Activated T-cell treated with anti-CD3 and anti-CD28 coated beads, Interleukin-2, amount 50 U/mL, for 24 hours (primary cell): Measurements from ENCODE around the gene SAFB.

Experiments used
- DNase-seq: peaks from one replicate; pipeline ENCODE4 v3.0.0-alpha.2; 2020
- H3K27ac Mint-ChIP-seq: 2 replicates; pipeline ENCODE4 v1.8.0; 2020; ENCODE audit warnings: mild to moderate bottlenecking, mixed read lengths
- H3K27me3 Mint-ChIP-seq: 2 replicates; pipeline ENCODE4 v1.8.0; 2020; ENCODE audit warnings: mixed read lengths
- H3K36me3 Mint-ChIP-seq: 2 replicates; pipeline ENCODE4 v1.8.0; 2020; ENCODE audit warnings: low read depth, mixed read lengths
- H3K4me1 Mint-ChIP-seq: 2 replicates; pipeline ENCODE4 v1.8.0; 2020; ENCODE audit warnings: low read depth, mixed read lengths
- H3K4me3 Mint-ChIP-seq: 2 replicates; pipeline ENCODE4 v1.8.0; 2020; ENCODE audit warnings: mild to moderate bottlenecking, moderate library complexity, mixed read lengths
- H3K9me3 Mint-ChIP-seq: 2 replicates; pipeline ENCODE4 v1.8.0; 2020; ENCODE audit warnings: mixed read lengths

Gene SAFB

GRCh38 chr19:5652261-5652660, 29.4 kb downstream of the SAFB start:
- Mint-ChIP-seq H3K27me3 (no peaks in the 10 kb centered on the region), H3K36me3 (peaks cover 90% of the 10 kb centered on the region), H3K4me3 (no peak overlapping the region), H3K27ac (peak overlapping the region; percentile 37), H3K9me3 (no peaks in the 10 kb centered on the region), H3K4me1 (no peaks in the 10 kb centered on the region)
- no peak for DNase-seq

GRCh38 chr19:5654931-5655330, 32.0 kb downstream of the SAFB start:
- no peak overlapping the region for H3K27ac Mint-ChIP-seq
- H3K9me3 Mint-ChIP-seq: no peaks in the 10 kb centered on the region
- H3K36me3 Mint-ChIP-seq: peaks cover 96% of the 10 kb centered on the region

GRCh38 chr19:5655412-5655811, 32.5 kb downstream of the SAFB start:
- peaks cover 96% of the 10 kb centered on the region for H3K36me3 Mint-ChIP-seq
- H3K27ac Mint-ChIP-seq: no peak overlapping the region
- H3K27me3 Mint-ChIP-seq: no peaks in the 10 kb centered on the region
- no peaks in the 10 kb centered on the region for H3K9me3 Mint-ChIP-seq
- no peaks in the 10 kb centered on the region for H3K4me1 Mint-ChIP-seq
- no peak for DNase-seq
- H3K4me3 Mint-ChIP-seq: no peak overlapping the region

More at GRCh38 chr19:5654931-5655330, 32.0 kb downstream of the SAFB start:
- H3K27me3 Mint-ChIP-seq: no peaks in the 10 kb centered on the region
- no peak for DNase-seq
- H3K4me3 Mint-ChIP-seq: no peak overlapping the region
- H3K4me1 Mint-ChIP-seq: no peaks in the 10 kb centered on the region

DNA sequence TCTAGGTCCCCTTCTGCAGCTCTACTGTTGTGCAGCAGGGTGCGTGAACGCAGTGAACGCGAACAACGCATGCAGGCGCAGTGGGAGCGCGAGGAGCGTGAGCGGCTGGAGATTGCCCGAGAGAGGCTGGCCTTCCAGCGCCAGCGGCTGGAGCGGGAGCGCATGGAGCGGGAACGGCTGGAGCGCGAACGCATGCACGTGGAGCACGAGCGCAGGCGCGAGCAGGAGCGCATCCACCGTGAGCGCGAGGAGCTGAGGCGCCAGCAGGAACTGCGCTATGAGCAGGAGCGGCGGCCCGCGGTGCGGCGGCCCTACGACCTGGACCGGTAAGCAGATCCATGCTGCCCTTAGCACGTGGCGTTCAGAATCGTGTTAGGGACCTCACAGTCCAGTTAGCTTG, 38.6 kb downstream of the SAFB start:
- H3K36me3 Mint-ChIP-seq: peaks cover 96% of the 10 kb centered on the region
- peaks cover 9% of the 10 kb centered on the region for H3K4me1 Mint-ChIP-seq
- H3K27ac Mint-ChIP-seq: peak overlapping the region; percentile 22
- no peak overlapping the region for H3K4me3 Mint-ChIP-seq
- no peak for DNase-seq
- no peaks in the 10 kb centered on the region for H3K9me3 Mint-ChIP-seq
- no peaks in the 10 kb centered on the region for H3K27me3 Mint-ChIP-seq

DNA sequence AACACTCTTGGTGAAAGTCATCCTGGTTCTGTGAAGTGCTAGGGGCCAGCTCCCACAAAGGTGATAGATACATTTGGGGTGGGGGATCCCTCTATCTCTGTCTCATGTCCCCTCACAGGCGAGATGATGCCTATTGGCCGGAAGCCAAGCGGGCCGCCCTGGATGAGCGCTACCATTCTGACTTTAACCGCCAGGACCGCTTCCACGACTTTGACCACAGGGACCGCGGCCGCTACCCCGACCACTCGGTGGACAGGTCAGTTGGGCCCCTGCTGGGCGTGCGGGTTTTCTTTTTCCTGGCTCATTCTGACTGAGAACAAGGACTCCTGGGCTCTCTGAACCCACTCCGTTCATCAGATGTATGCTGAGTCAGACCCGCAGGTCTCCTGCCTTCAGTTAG, 41.0 kb downstream of the SAFB start:
- H3K9me3 Mint-ChIP-seq: no peaks in the 10 kb centered on the region
- no peak overlapping the region for H3K4me3 Mint-ChIP-seq
- peaks cover 9% of the 10 kb centered on the region for H3K4me1 Mint-ChIP-seq
- peaks cover 96% of the 10 kb centered on the region for H3K36me3 Mint-ChIP-seq
- no peaks in the 10 kb centered on the region for H3K27me3 Mint-ChIP-seq
- DNase-seq: no peak
- H3K27ac Mint-ChIP-seq: peak overlapping the region; percentile 76

GRCh38 chr19:5664515-5664914, 41.6 kb downstream of the SAFB start:
- H3K27me3 Mint-ChIP-seq: no peaks in the 10 kb centered on the region
- peaks cover 96% of the 10 kb centered on the region for H3K36me3 Mint-ChIP-seq
- peaks cover 9% of the 10 kb centered on the region for H3K4me1 Mint-ChIP-seq
- DNase-seq: no peak
- no peak overlapping the region for H3K4me3 Mint-ChIP-seq
- peak overlapping the region; percentile 76 for H3K27ac Mint-ChIP-seq
- H3K9me3 Mint-ChIP-seq: no peaks in the 10 kb centered on the region

DNA sequence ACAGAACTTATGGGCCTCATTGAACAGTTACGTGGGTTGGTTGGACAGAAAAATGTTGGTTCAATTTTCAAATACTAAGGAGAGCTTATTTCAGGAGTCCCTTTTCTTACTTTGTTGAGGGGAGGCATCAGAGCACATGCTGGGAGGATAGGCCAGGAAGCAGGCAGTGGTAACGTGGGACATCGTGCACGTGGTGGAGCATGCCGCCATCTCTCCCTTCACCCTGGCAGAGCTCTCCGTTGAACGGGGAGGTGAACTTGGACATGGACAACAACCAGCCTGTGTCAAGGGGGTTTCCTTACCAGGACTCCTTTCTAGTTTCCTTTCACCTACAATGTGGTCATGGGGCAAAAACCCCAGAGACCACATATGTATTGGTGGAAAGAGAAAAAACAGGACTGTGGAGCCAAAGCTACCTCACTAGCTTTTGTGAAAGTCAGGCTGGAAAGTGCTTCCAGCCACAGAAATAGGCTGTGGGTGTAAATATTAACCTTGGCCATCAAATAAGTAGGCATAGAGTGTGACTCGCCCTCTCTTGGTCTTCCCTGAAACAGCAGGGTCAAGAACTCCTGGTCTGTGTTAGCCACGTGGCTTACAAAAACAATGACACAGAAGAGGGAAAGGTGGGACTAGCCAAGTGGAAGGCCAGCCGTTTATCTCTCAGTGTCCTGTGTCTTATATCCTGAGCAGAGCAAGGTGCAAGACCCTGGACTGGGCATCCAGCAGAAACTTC, 43.1 kb downstream of the SAFB start:
- no peaks in the 10 kb centered on the region for H3K9me3 Mint-ChIP-seq
- H3K36me3 Mint-ChIP-seq: peaks cover 94% of the 10 kb centered on the region
- H3K4me3 Mint-ChIP-seq: no peak overlapping the region
- no peaks in the 10 kb centered on the region for H3K27me3 Mint-ChIP-seq
- H3K4me1 Mint-ChIP-seq: peaks cover 9% of the 10 kb centered on the region
- H3K27ac Mint-ChIP-seq: peak overlapping the region; percentile 76
- DNase-seq: no peak

- Mint-ChIP-seq H3K4me1 (peaks cover 9% of the 10 kb centered on the region), H3K9me3 (no peaks in the 10 kb centered on the region), H3K4me3 (no peak overlapping the region), H3K27me3 (no peaks in the 10 kb centered on the region), H3K27ac (peak overlapping the region; percentile 6), H3K36me3 (peaks cover 95% of the 10 kb centered on the region)
- no peak for DNase-seq
Observed at GRCh38 chr19:5666921-5667610, 44.2 kb downstream of the SAFB start.

DNA sequence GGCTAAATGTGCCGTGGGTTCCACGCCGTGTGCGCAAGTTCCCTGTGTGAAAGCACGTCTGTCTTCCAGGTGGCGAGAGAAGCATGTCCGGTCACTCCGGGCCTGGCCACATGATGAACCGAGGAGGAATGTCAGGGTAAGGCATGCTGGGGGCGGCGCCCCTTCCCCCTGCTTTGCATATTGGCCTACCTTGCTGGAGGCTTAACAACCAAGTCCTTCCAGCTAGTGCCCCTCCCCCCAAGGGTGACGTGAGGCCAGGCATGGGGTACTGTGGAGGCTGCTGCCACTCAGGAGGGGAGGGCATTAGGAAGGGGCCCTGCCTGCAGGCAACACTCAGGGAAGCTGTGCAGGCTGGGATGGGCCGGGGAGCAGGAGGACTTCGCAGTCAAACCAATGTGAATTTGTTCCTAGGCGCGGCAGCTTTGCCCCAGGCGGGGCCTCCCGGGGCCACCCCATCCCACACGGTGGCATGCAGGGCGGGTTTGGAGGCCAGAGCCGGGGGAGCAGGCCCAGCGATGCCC, 44.9 kb downstream of the SAFB start:
- Mint-ChIP-seq H3K27ac (peak overlapping the region; percentile 38), H3K36me3 (peaks cover 96% of the 10 kb centered on the region), H3K4me3 (no peak overlapping the region), H3K4me1 (peaks cover 9% of the 10 kb centered on the region), H3K9me3 (no peaks in the 10 kb centered on the region), H3K27me3 (no peaks in the 10 kb centered on the region)
- no peak for DNase-seq

- Mint-ChIP-seq H3K9me3 (no peaks in the 10 kb centered on the region), H3K4me3 (no peak overlapping the region), H3K4me1 (peaks cover 9% of the 10 kb centered on the region), H3K36me3 (peaks cover 90% of the 10 kb centered on the region), H3K27me3 (no peaks in the 10 kb centered on the region), H3K27ac (no peak overlapping the region)
- no peak for DNase-seq
Observed at GRCh38 chr19:5669212-5669611, 46.3 kb downstream of the SAFB start.

- H3K4me1 Mint-ChIP-seq: no peaks in the 10 kb centered on the region
- no peaks in the 10 kb centered on the region for H3K9me3 Mint-ChIP-seq
- no peaks in the 10 kb centered on the region for H3K27me3 Mint-ChIP-seq
- DNase-seq: no peak
- no peak overlapping the region for H3K4me3 Mint-ChIP-seq
- H3K27ac Mint-ChIP-seq: peak overlapping the region; percentile 44
- peaks cover 76% of the 10 kb centered on the region for H3K36me3 Mint-ChIP-seq
Observed at GRCh38 chr19:5671600-5671999, 48.7 kb downstream of the SAFB start.

- no peak overlapping the region for H3K4me3 Mint-ChIP-seq
Observed at GRCh38 chr19:5672708-5673459, 50.0 kb downstream of the SAFB start.

DNA sequence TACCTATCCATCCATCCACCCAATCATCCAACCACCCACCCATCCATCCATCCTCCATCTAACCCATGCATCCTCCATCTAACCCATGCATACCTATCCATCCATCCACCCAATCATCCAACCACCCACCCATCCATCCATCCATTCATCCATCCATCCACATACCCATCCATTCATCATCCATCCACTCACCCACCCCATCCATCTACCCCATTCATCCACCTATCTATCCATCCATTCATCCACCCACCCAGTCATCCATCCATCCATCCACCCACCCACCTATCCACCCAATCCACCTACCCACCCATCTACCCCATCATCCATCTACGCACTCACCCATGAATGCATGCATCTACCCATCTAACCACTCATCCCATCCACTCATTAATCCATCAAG, 50.9 kb downstream of the SAFB start:
- Mint-ChIP-seq H3K4me3 (no peak overlapping the region), H3K9me3 (no peaks in the 10 kb centered on the region), H3K4me1 (no peaks in the 10 kb centered on the region), H3K27me3 (no peaks in the 10 kb centered on the region), H3K27ac (no peak overlapping the region), H3K36me3 (peaks cover 73% of the 10 kb centered on the region)
- DNase-seq: no peak

More at GRCh38 chr19:5672708-5673459, 50.0 kb downstream of the SAFB start:
- DNase-seq: no peak
- Mint-ChIP-seq H3K9me3 (no peaks in the 10 kb centered on the region), H3K27me3 (no peaks in the 10 kb centered on the region), H3K36me3 (peaks cover 73% of the 10 kb centered on the region), H3K27ac (peak overlapping the region; percentile 10), H3K4me1 (no peaks in the 10 kb centered on the region)

DNA sequence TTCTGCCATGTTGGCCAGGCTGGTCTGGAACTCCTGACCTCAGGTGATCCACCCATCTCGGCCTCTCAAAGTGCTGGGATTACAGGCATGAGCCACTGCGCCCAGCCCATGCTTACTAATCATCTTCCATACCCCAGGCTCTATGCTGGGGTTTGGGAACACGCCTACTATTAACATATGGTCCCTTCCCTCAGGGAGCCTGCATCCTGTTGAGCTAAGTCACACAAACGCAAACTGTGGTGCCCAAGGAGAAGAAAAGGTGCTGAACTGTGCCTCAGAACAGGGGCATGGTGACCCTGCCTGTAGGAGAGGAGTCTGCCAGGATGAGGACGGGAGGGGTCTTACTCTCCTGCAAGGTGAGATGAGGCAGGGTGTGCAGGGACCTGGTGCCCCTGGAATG, 51.8 kb downstream of the SAFB start:
- H3K9me3 Mint-ChIP-seq: no peaks in the 10 kb centered on the region
- peaks cover 73% of the 10 kb centered on the region for H3K36me3 Mint-ChIP-seq
- DNase-seq: no peak
- H3K27me3 Mint-ChIP-seq: no peaks in the 10 kb centered on the region
- peaks cover 5% of the 10 kb centered on the region for H3K4me1 Mint-ChIP-seq
- no peak overlapping the region for H3K4me3 Mint-ChIP-seq
- H3K27ac Mint-ChIP-seq: peak overlapping the region; percentile 40
